HCT116 (cell line): ENCODE data around the gene MAMLD1.

ENCODE experiments used
- CEBPB ChIP-seq: IDR thresholded peaks from 2 replicates; pipeline ENCODE4 v1.6.1; 2012; ENCODE audit warnings: low read depth
- EGR1 ChIP-seq: IDR thresholded peaks from 2 replicates; pipeline ENCODE4 v1.6.1; 2012; ENCODE audit warnings: low read depth
- EZH2 ChIP-seq: fragments of 200-600 bp; sonication (generic); IDR thresholded peaks from 2 replicates; pipeline ENCODE4 v1.6.1; 2017; ENCODE audit warnings: antibody characterized with exemption, mixed run types
- EZH2phosphoT487 ChIP-seq: fragments of 200-600 bp; IDR thresholded peaks from 2 replicates; pipeline ENCODE4 v1.6.1; 2018; ENCODE audit warnings: antibody characterized with exemption, borderline replicate concordance
- JUND ChIP-seq: IDR thresholded peaks from 2 replicates; pipeline ENCODE4 v1.6.1; 2012
- POLR2A ChIP-seq: IDR thresholded peaks from 2 replicates; pipeline ENCODE4 v1.7.0; 2011; ENCODE audit warnings: borderline replicate concordance; ENCODE audit not compliant: insufficient read depth, insufficient read length; ENCODE audit errors: extremely low read depth
- POLR2AphosphoS5 ChIP-seq: IDR thresholded peaks from 2 replicates; pipeline ENCODE4 v1.6.1; 2011; ENCODE audit warnings: mild to moderate bottlenecking, low read depth, low read length, moderate library complexity
- ZNF274 ChIP-seq: fragments of 200-500 bp; sonication (Bioruptor generic); IDR thresholded peaks from 2 replicates; pipeline ENCODE4 v1.6.1; 2014; ENCODE audit warnings: mild to moderate bottlenecking, low read depth, low read length, inconsistent platforms
- TF ChIP-seq, protein P1 (sequence below), 3 experiments: fragments of 200-600 bp in 1 of 3; sonication (generic) in 1 of 3; IDR thresholded peaks in 2 of 3; conservative IDR thresholded peaks in 1 of 3; 2 replicates each; pipeline ENCODE4 v1.5.1; 2012 to 2017; ENCODE audit warnings: low read depth in 2 of 3, low read length in 2 of 3, antibody characterized with exemption in 1 of 3, borderline replicate concordance in 1 of 3, control low read depth in 1 of 3, mild to moderate bottlenecking in 1 of 3, mixed read lengths in 1 of 3, mixed run types in 1 of 3, moderate library complexity in 1 of 3; ENCODE audit not compliant: insufficient read depth in 1 of 3
- TF ChIP-seq, protein P2 (sequence below): IDR thresholded peaks from 2 replicates; pipeline ENCODE4 v1.6.1; 2012
- TF ChIP-seq, protein P3 (sequence below): IDR thresholded peaks from 2 replicates; pipeline ENCODE4 v1.6.1; 2012; ENCODE audit warnings: low read depth

DNA sequence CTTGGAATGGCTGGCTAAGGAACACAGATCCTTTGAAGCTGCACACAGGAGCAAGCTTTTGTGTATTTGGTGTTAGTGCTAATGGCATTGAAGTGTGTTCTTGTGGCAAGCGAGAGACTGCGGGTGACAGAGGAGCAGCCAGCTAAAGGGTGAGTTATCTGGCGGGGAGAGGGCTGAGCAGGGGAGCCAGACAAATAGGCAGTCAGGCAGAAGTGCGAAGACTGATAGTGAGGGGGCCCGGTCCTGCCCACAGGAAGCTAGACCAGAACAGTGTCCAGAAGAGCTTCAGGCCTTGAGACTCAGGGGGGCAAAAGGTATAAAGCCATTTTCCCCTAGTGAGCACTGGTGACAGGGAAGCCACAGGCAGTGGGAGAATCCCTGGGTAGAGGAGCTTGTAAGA, 49.6 kb upstream of the MAMLD1 start:
- TF ChIP-seq, protein P1, sequence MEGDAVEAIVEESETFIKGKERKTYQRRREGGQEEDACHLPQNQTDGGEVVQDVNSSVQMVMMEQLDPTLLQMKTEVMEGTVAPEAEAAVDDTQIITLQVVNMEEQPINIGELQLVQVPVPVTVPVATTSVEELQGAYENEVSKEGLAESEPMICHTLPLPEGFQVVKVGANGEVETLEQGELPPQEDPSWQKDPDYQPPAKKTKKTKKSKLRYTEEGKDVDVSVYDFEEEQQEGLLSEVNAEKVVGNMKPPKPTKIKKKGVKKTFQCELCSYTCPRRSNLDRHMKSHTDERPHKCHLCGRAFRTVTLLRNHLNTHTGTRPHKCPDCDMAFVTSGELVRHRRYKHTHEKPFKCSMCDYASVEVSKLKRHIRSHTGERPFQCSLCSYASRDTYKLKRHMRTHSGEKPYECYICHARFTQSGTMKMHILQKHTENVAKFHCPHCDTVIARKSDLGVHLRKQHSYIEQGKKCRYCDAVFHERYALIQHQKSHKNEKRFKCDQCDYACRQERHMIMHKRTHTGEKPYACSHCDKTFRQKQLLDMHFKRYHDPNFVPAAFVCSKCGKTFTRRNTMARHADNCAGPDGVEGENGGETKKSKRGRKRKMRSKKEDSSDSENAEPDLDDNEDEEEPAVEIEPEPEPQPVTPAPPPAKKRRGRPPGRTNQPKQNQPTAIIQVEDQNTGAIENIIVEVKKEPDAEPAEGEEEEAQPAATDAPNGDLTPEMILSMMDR (IDR thresholded peaks at IDR 0.05 in 2 of 3, conservative IDR thresholded peaks at IDR 0.05 in 1 of 3; ENCODE audit: borderline replicate concordance in 1 of 3, insufficient read depth in 1 of 3, low read depth in 2 of 3, low read length in 2 of 3) = no peak
- TF ChIP-seq, protein P2, sequence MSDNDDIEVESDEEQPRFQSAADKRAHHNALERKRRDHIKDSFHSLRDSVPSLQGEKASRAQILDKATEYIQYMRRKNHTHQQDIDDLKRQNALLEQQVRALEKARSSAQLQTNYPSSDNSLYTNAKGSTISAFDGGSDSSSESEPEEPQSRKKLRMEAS = no peak
- no peak for TF ChIP-seq POLR2AphosphoS5
- TF ChIP-seq CEBPB = no peak
- TF ChIP-seq EZH2phosphoT487 = no peak
- TF ChIP-seq POLR2A = no peak
- no peak for TF ChIP-seq EZH2
- TF ChIP-seq, protein P3, sequence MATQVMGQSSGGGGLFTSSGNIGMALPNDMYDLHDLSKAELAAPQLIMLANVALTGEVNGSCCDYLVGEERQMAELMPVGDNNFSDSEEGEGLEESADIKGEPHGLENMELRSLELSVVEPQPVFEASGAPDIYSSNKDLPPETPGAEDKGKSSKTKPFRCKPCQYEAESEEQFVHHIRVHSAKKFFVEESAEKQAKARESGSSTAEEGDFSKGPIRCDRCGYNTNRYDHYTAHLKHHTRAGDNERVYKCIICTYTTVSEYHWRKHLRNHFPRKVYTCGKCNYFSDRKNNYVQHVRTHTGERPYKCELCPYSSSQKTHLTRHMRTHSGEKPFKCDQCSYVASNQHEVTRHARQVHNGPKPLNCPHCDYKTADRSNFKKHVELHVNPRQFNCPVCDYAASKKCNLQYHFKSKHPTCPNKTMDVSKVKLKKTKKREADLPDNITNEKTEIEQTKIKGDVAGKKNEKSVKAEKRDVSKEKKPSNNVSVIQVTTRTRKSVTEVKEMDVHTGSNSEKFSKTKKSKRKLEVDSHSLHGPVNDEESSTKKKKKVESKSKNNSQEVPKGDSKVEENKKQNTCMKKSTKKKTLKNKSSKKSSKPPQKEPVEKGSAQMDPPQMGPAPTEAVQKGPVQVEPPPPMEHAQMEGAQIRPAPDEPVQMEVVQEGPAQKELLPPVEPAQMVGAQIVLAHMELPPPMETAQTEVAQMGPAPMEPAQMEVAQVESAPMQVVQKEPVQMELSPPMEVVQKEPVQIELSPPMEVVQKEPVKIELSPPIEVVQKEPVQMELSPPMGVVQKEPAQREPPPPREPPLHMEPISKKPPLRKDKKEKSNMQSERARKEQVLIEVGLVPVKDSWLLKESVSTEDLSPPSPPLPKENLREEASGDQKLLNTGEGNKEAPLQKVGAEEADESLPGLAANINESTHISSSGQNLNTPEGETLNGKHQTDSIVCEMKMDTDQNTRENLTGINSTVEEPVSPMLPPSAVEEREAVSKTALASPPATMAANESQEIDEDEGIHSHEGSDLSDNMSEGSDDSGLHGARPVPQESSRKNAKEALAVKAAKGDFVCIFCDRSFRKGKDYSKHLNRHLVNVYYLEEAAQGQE = no peak
- TF ChIP-seq EGR1 = no peak
- TF ChIP-seq JUND = no peak
- no peak for TF ChIP-seq ZNF274
